Naive thymus-derived CD4-positive, alpha-beta T cell (primary cell): ENCODE measurements around the gene MALL. TPM values are rescaled to one million over a fixed set of nuclear protein-coding genes. Genes with fewer than 3 reads are reported as not detected.
"Not testable (repeated sequence)": the region's sequence is repeated elsewhere in the genome, so short reads cannot be mapped to it uniquely, and the experiment has no call there.

Source experiments
- ATAC-seq: fragments of 150-1000 bp; cut with Tn5 transposase; 2 replicates; pipeline ENCODE4 v1.10.0; 2021; ENCODE audit warnings: mild to moderate bottlenecking, moderate library complexity
- CTCF ChIA-PET: fragments of 350-600 bp; sonication (Branson Sonifier 250); formaldehyde crosslinking; loops from one replicate; lab custom pipeline; 2021; ENCODE audit warnings: antibody characterized with exemption; lab: Charles Lee
- POLR2A ChIA-PET: fragments of 350-600 bp; sonication (Branson Sonifier 250); formaldehyde crosslinking; loops from one replicate; lab custom pipeline; 2021; ENCODE audit warnings: antibody characterized with exemption, inconsistent platforms; lab: Charles Lee
- DNase-seq, 9 donors: peaks; one replicate each; pipeline versions ENCODE4 v3.0.0 to v3.0.0-alpha.2; 2020 to 2022; ENCODE audit warnings: mixed read lengths in 1 of 9
- H3K27ac ChIP-seq: one replicate; pipeline ENCODE4 v1.7.0; 2013; ENCODE audit warnings: mild to moderate bottlenecking, low read depth, low read length, moderate library complexity
- H3K27me3 ChIP-seq, 2 donors: one replicate each; pipeline ENCODE4 v1.7.0; 2013; ENCODE audit warnings: low read length in 2 of 2, mild to moderate bottlenecking in 2 of 2, moderate library complexity in 2 of 2; ENCODE audit not compliant: control insufficient read depth in 2 of 2, insufficient read depth in 2 of 2
- H3K36me3 ChIP-seq, 3 experiments: 1 replicate in 2 of 3; 2 replicates in 1 of 3; pipeline ENCODE4 v1.7.0; 2013; ENCODE audit warnings: low read length in 3 of 3, mild to moderate bottlenecking in 3 of 3, moderate library complexity in 1 of 3; ENCODE audit not compliant: insufficient read depth in 3 of 3, control insufficient read depth in 2 of 3
- H3K4me1 ChIP-seq, 2 donors: one replicate each; pipeline ENCODE4 v1.7.0; 2013; ENCODE audit warnings: low read length in 2 of 2, mild to moderate bottlenecking in 2 of 2, moderate library complexity in 1 of 2; ENCODE audit not compliant: control insufficient read depth in 2 of 2, insufficient read depth in 2 of 2
- H3K4me3 ChIP-seq: 2 replicates; pipeline ENCODE4 v1.7.0; 2013; ENCODE audit warnings: mild to moderate bottlenecking, low read length
- H3K9me3 ChIP-seq, 3 experiments: 1 replicate in 2 of 3; 2 replicates in 1 of 3; pipeline ENCODE4 v1.7.0; 2013; ENCODE audit warnings: low read length in 3 of 3; ENCODE audit not compliant: control insufficient read depth in 2 of 3
- H3K27ac Mint-ChIP-seq, 9 donors: one replicate each; pipeline ENCODE4 v1.8.0; 2020 to 2022; ENCODE audit warnings: mixed read lengths in 9 of 9, mild to moderate bottlenecking in 8 of 9, moderate library complexity in 5 of 9, inconsistent platforms in 2 of 9
- H3K27me3 Mint-ChIP-seq, 5 donors: one replicate each; pipeline ENCODE4 v1.8.0; 2021 to 2022; ENCODE audit warnings: mixed read lengths in 5 of 5, mild to moderate bottlenecking in 1 of 5
- H3K36me3 Mint-ChIP-seq, 5 donors: one replicate each; pipeline ENCODE4 v1.8.0; 2020 to 2022; ENCODE audit warnings: mixed read lengths in 5 of 5, mild to moderate bottlenecking in 3 of 5, inconsistent platforms in 1 of 5
- H3K4me1 Mint-ChIP-seq, 7 donors: one replicate each; pipeline ENCODE4 v1.8.0; 2020 to 2022; ENCODE audit warnings: mixed read lengths in 7 of 7, mild to moderate bottlenecking in 3 of 7, inconsistent platforms in 1 of 7
- H3K4me3 Mint-ChIP-seq, 10 donors: one replicate each; pipeline ENCODE4 v1.8.0; 2020 to 2022; ENCODE audit warnings: mild to moderate bottlenecking in 10 of 10, mixed read lengths in 10 of 10, moderate library complexity in 6 of 10, inconsistent platforms in 2 of 10
- H3K9me3 Mint-ChIP-seq, 11 donors: one replicate each; pipeline ENCODE4 v1.8.0; 2020 to 2022; ENCODE audit warnings: mixed read lengths in 11 of 11, mild to moderate bottlenecking in 4 of 11, inconsistent platforms in 1 of 11, moderate library complexity in 1 of 11
- intact Hi-C, 2 donors: fragments of 100-400 bp; cut with micrococcal nuclease; formaldehyde crosslinking; loops; one replicate each; pipeline ENCODE4 v1.15.1; 2023
- polyA plus RNA-seq, 2 donors: library from polyadenylated mRNA; unstranded; fragments of 300-500 nt; fragmentation: Illumina TruSeq; gene quantifications; one replicate each; pipeline ENCODE4 v1.2.3, GENCODE V29; 2021
- total RNA-seq, 6 experiments: library from RNA in 5 of 6; stranded (reverse) in 5 of 6; gene quantifications; 1 replicate in 5 of 6; 2 replicates in 1 of 6; pipeline ENCODE4 v1.2.3 and lab custom pipeline; 2021 to 2026

The MALL gene
- total and polyA plus RNA-seq, 7 experiments from 2014 or later = 0.46 TPM; not detected in 6

DNA sequence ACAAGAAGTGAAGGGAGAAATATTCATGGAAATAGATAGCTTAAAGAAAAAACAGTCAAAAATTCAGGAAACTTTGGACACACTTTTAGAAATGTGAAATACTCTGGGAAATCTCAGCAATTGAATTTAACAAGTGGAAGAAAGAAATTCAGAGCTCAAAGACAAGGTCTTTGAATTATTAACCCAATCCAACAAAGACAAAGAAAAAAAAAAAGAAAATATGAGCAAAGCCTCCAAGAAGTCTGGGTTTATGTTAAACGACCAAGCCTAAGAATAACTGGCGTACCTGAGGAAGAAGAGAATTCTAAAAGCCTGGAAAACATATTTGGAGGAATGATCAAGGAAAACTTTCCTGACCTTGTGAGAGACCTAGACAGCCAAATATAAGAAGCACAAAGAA lies 7.3 kb downstream of the MALL start:
- intact Hi-C loops, H3K27me3 ChIP-seq, ATAC-seq, H3K36me3 ChIP-seq, H3K4me3 Mint-ChIP-seq, DNase-seq, H3K27ac ChIP-seq, H3K4me1 ChIP-seq, H3K27ac Mint-ChIP-seq, H3K9me3 ChIP-seq, POLR2A ChIA-PET, H3K4me3 ChIP-seq: not testable (repeated sequence)
- Mint-ChIP-seq H3K9me3 (peaks cover 0 to 27% (median 7%) of the 10 kb centered on the region in 11 donors), H3K27me3 (peaks cover 56 to 81% (median 62%) of the 10 kb centered on the region in 5 donors), H3K4me1 (peaks cover 0 to 17% (median 0%) of the 10 kb centered on the region in 7 donors), H3K36me3 (peaks cover 0 to 11% (median 3%) of the 10 kb centered on the region in 5 donors)
- CTCF ChIA-PET = interaction anchor here (0.7 kb wide), 1 partner anchor 96 kb away, joined by 3 read pairs; the partner anchor contains the start of gene NPHP1

DNA sequence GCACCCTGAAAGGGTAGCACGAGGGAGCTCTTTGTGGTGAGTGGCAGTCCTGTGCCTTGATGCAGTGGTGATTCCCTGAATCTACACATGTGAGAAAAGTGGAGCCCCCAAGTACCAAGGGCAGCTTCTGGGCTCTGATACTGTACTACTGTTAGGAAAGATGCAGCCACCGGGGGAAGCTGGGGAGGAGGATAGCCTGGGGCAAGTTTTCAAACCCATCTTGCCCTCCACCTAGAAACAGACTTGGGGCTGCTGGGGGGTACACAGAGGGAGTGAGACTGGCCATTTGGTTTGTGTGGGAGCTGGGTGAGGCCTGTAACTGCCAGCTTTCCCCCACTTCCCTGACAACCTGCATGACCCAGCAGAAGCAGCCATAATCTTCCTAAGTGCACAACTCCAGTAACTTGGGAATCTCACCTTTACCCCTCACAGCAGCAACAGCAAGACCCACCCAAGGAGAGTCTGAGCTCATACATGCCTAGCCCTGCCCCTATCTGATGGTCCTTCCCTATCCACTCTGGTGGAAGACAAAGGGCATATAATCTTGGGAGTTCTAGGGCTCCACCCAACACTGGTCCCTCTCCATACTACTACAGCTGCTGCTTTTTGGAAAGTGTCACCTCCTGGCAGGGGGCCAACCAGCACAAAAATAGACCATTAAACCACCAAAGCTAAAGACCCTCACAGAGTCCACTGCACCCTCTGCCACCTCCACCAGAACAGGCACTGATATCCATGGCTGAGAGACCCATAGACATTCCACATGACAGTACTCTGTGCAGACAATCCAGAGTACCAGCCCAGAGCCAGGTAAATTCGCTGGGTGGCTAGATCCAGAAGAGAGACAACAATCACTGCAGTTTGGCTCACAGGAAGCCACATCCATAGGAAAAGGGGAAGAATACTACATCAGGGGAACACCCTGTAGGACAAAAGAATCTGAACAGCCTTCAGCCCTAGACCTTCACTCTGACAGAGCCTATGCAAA lies 8.2 kb downstream of the MALL start:
- no peak for DNase-seq
- H3K9me3 ChIP-seq = no peaks in the 10 kb centered on the region
- ATAC-seq = no peak
- no peak overlapping the region for H3K27ac ChIP-seq
- no peaks in the 10 kb centered on the region for H3K36me3 ChIP-seq
- peaks cover 0 to 4% of the 10 kb centered on the region in 2 donors for H3K27me3 ChIP-seq
- intact Hi-C loops = no loop called here
- POLR2A ChIA-PET = no interaction called here
- no peaks in the 10 kb centered on the region for H3K4me1 ChIP-seq
- CTCF ChIA-PET = no interaction called here
- Mint-ChIP-seq H3K27ac (no peak overlapping the region), H3K4me1 (peaks cover 0 to 16% (median 0%) of the 10 kb centered on the region in 7 donors), H3K36me3 (peaks cover 0 to 11% (median 3%) of the 10 kb centered on the region in 5 donors), H3K27me3 (peaks cover 53 to 81% (median 63%) of the 10 kb centered on the region in 5 donors), H3K4me3 (no peak overlapping the region), H3K9me3 (peaks cover 0 to 23% (median 7%) of the 10 kb centered on the region in 11 donors)
- no peak overlapping the region for H3K4me3 ChIP-seq

DNA sequence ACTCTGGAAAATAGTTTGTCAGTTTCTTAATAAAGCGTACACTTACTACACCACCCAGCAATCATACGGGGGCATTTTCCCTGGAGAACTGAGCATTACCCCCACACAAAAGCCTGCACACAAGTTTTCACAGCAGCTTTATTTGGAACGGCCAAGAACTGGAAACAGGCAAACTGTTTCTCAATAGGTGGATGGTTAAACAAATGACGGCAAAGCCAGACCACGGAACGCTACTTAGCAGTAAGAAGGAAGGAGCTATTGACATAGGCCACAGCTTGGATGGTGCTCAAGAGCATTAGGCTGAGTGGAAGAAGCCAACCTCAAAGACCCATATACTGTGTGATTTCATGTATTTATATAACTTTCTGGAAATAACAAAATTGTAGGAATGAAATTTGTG lies 9.0 kb downstream of the MALL start:
- no peak overlapping the region for H3K4me3 ChIP-seq
- H3K27ac Mint-ChIP-seq = no peak overlapping the region
- ChIA-PET CTCF (no interaction called here), POLR2A (no interaction called here)
- H3K36me3 ChIP-seq = no peaks in the 10 kb centered on the region
- DNase-seq (no peak), ATAC-seq (no peak)
- peaks cover 0 to 16% (median 6%) of the 10 kb centered on the region in 11 donors for H3K9me3 Mint-ChIP-seq
- peaks cover 0 to 4% of the 10 kb centered on the region in 2 donors for H3K27me3 ChIP-seq
- peaks cover 47 to 84% (median 66%) of the 10 kb centered on the region in 5 donors for H3K27me3 Mint-ChIP-seq
- no peak overlapping the region for H3K4me3 Mint-ChIP-seq
- no peaks in the 10 kb centered on the region for H3K4me1 ChIP-seq
- no peaks in the 10 kb centered on the region for H3K9me3 ChIP-seq
- peaks cover 0 to 8% (median 3%) of the 10 kb centered on the region in 5 donors for H3K36me3 Mint-ChIP-seq
- intact Hi-C loops = no loop called here
- no peak overlapping the region for H3K27ac ChIP-seq
- H3K4me1 Mint-ChIP-seq = peaks cover 0 to 16% (median 0%) of the 10 kb centered on the region in 7 donors

DNA sequence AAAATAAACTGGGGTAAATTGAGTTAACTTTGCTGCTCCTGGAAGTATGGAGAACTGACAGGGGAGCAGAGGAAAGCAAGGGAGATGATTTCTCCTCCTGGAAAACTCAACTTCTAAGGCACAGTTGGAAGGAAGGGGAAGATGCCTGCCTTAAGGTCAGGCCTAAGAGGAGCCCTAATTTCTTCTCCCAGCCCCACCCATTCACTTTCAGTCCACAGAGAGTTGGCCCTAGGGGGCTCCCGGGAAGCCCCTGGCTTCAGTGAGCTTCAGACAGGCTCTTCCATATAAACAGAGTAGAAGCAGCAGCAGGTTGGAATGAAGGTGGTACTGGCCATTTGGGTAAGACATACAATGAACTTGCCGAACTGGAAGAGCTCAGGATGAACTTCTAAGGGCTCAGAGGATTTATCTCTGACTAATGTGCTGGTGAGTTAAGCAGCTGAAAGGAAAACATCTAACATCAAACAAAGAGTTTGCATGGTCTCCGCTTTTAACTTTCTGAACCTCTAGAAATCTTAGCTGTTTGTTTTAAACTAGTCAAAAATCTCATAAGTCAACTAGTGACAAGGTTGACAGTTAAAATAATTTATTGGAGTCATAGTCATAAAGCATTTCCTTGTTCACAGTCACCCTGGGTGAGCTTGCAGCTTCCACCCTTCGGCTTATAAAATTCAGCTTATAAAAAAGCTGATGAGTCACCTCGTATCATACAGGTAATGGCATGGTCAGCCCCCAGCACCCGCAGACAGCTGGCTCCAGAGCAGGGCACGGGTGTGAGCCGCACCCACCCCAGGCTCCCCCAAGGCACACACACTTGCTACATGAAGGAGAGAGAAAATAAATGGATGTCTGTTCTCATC lies 9.8 kb downstream of the MALL start:
- Mint-ChIP-seq H3K27me3 (peaks cover 43 to 82% (median 65%) of the 10 kb centered on the region in 5 donors), H3K9me3 (peaks cover 0 to 15% (median 6%) of the 10 kb centered on the region in 11 donors), H3K4me1 (peaks cover 0 to 23% (median 3%) of the 10 kb centered on the region in 7 donors), H3K4me3 (peak overlapping the region in 1 of 10 donors; percentile 31), H3K36me3 (peaks cover 0 to 8% (median 3%) of the 10 kb centered on the region in 5 donors), H3K27ac (no peak overlapping the region)
- no peaks in the 10 kb centered on the region for H3K9me3 ChIP-seq
- POLR2A ChIA-PET = no interaction called here
- peaks cover 0 to 4% of the 10 kb centered on the region in 2 donors for H3K27me3 ChIP-seq
- H3K36me3 ChIP-seq = no peaks in the 10 kb centered on the region
- CTCF ChIA-PET = no interaction called here
- H3K27ac ChIP-seq = no peak overlapping the region
- intact Hi-C loops = no loop called here
- DNase-seq (no peak), ATAC-seq (no peak)
- no peak overlapping the region for H3K4me3 ChIP-seq
- no peaks in the 10 kb centered on the region for H3K4me1 ChIP-seq

DNA sequence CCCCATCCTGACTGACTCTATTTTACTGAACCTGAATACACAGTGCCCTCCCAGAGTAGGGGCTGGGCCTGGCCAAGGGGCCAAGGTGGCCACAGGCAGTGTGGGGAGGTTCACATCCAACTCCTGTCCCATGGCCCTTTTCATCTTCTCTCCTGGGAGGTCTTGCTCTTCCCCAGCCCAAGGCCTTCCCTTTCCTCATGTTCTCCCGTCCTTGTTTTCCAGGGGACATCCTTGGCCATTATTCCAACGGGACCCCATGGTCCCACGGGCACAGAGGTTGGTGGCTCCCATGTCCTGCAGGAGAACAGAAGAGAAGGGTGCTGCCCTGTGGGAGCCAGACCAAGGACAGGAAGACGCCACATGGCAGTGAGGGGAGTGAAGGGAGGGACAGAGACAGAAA lies 10.4 kb downstream of the MALL start:
- peaks cover 0 to 4% of the 10 kb centered on the region in 2 donors for H3K27me3 ChIP-seq

DNA sequence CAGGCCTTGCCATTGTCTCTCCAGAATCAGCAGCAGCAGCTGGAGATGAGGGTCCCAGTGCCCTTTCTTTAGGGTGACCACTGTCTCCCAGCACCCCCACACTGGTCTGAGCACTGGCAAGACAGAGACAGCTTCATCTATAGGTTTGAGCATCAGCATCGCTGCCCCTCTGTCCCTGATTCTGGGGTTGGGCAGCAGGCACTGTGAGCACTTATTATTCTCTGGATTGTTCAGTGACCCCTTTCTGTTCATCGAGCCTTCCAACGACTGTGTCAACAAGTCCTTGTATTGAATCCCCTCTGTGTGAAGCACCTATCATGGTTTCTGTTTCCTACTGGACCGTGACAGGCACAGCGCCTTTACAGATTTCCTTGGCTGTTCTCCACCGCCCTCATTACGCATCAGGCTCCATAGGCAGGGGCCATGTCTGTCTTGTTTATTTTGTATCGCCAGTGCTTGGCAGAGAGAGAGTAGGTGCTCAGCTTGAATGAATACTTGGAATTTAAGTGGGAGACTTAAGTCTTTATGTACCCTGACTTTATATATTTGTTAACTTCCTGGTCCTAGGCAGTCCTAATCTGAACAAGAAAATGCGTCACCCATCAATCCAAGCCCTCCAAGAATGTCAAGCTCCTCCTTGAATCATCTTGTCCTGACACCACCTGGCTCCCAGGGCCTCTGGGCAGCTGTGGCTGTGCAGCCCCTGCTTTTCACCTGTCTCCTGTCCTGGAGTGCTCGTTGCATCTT lies 11.4 kb downstream of the MALL start:
- no peak overlapping the region for H3K4me3 ChIP-seq
- Mint-ChIP-seq H3K27ac (no peak overlapping the region), H3K4me1 (peaks cover 0 to 19% (median 1%) of the 10 kb centered on the region in 7 donors), H3K9me3 (peaks cover 0 to 11% (median 3%) of the 10 kb centered on the region in 11 donors), H3K36me3 (peaks cover 0 to 4% (median 3%) of the 10 kb centered on the region in 5 donors), H3K4me3 (no peak overlapping the region), H3K27me3 (peaks cover 34 to 69% (median 54%) of the 10 kb centered on the region in 5 donors)
- H3K36me3 ChIP-seq = no peaks in the 10 kb centered on the region
- no peak for DNase-seq
- H3K27me3 ChIP-seq = peaks cover 0 to 4% of the 10 kb centered on the region in 2 donors
- H3K4me1 ChIP-seq = no peaks in the 10 kb centered on the region
- ChIA-PET POLR2A (no interaction called here), CTCF (no interaction called here)
- no peak overlapping the region for H3K27ac ChIP-seq
- no peaks in the 10 kb centered on the region for H3K9me3 ChIP-seq
- intact Hi-C loops = no loop called here
- ATAC-seq = no peak

More for the DNA sequence above, 10.4 kb downstream of the MALL start:
- ATAC-seq = no peak
- intact Hi-C loops = no loop called here
- peaks cover 0 to 25% (median 3%) of the 10 kb centered on the region in 7 donors for H3K4me1 Mint-ChIP-seq
- H3K27ac ChIP-seq = no peak overlapping the region
- H3K36me3 ChIP-seq = no peaks in the 10 kb centered on the region
- H3K27ac Mint-ChIP-seq = no peak overlapping the region
- CTCF ChIA-PET = no interaction called here
- no peak overlapping the region for H3K4me3 ChIP-seq
- no peak for DNase-seq
- POLR2A ChIA-PET = no interaction called here
- peak overlapping the region in 1 of 10 donors; percentile 5 for H3K4me3 Mint-ChIP-seq
- peaks cover 0 to 13% (median 5%) of the 10 kb centered on the region in 11 donors for H3K9me3 Mint-ChIP-seq
- H3K27me3 Mint-ChIP-seq = peaks cover 38 to 75% (median 59%) of the 10 kb centered on the region in 5 donors
- H3K9me3 ChIP-seq = no peaks in the 10 kb centered on the region
- H3K4me1 ChIP-seq = no peaks in the 10 kb centered on the region
- H3K36me3 Mint-ChIP-seq = peaks cover 0 to 6% (median 3%) of the 10 kb centered on the region in 5 donors
